ENCODE data around the gene LRRN4.

GRCh38 chr20:6094063-6094462, 40.2 kb upstream of the LRRN4 start:
- TF ChIP-seq CTCF (IDR thresholded peaks at IDR 0.05): no peak
- no peak for TF ChIP-seq POLR2A (IDR thresholded peaks at IDR 0.05)
- no peak for TF ChIP-seq EP300 (IDR thresholded peaks at IDR 0.05)

Data from stomach (tissue), 4 donors.